ENCODE measurements around the gene TNFRSF11A.

TNFRSF11A gene

GRCh38 chr18:62418258-62418657 is 93.1 kb downstream of the TNFRSF11A start:
- no peak overlapping the region; the same call in 1 of the 2 replicates for H3K4me3 ChIP-seq (ENCODE audit: low read length)
- TF ChIP-seq ZNF274 (IDR thresholded peaks at IDR 0.05; ENCODE audit: low read depth, low read length): no peak

GRCh38 chr18:62420151-62420512 is 95.0 kb downstream of the TNFRSF11A start:
- peak overlapping the region; percentile 51; the same call in 1 of the 2 replicates for H3K4me3 ChIP-seq (ENCODE audit: low read length)
- no peak for TF ChIP-seq ZNF274 (IDR thresholded peaks at IDR 0.05; ENCODE audit: low read depth, low read length)

- peak overlapping the region; percentile 51; the same call in 1 of the 2 replicates for H3K4me3 ChIP-seq (ENCODE audit: low read length)
- no peak for TF ChIP-seq ZNF274 (IDR thresholded peaks at IDR 0.05; ENCODE audit: low read depth, low read length)
Measured at GRCh38 chr18:62420513-62421209, 95.6 kb downstream of the TNFRSF11A start.

GRCh38 chr18:62425465-62426190 is 100.5 kb downstream of the TNFRSF11A start:
- TF ChIP-seq ZNF274 (IDR thresholded peaks at IDR 0.05; ENCODE audit: low read depth, low read length): no peak
- H3K4me3 ChIP-seq (ENCODE audit: low read length): no peak overlapping the region

- H3K4me3 ChIP-seq (ENCODE audit: low read length): no peak overlapping the region
- no peak for TF ChIP-seq ZNF274 (IDR thresholded peaks at IDR 0.05; ENCODE audit: low read depth, low read length)
Measured at GRCh38 chr18:62426191-62426488, 101.0 kb downstream of the TNFRSF11A start.

- H3K4me3 ChIP-seq (ENCODE audit: low read length): no peak overlapping the region
- TF ChIP-seq ZNF274 (IDR thresholded peaks at IDR 0.05; ENCODE audit: low read depth, low read length): no peak
Measured at GRCh38 chr18:62432176-62432575, 107.1 kb downstream of the TNFRSF11A start.

- TF ChIP-seq ZNF274 (IDR thresholded peaks at IDR 0.05; ENCODE audit: low read depth, low read length): no peak
Measured at GRCh38 chr18:62434798-62435197, 109.7 kb downstream of the TNFRSF11A start.

GRCh38 chr18:62435435-62436031 is 110.4 kb downstream of the TNFRSF11A start:
- no peak overlapping the region for H3K4me3 ChIP-seq (ENCODE audit: low read length)
- no peak for TF ChIP-seq ZNF274 (IDR thresholded peaks at IDR 0.05; ENCODE audit: low read depth, low read length)

More at GRCh38 chr18:62434798-62435197, 109.7 kb downstream of the TNFRSF11A start:
- no peak overlapping the region for H3K4me3 ChIP-seq (ENCODE audit: low read length)

- no peak overlapping the region for H3K4me3 ChIP-seq (ENCODE audit: low read length)
- no peak for TF ChIP-seq ZNF274 (IDR thresholded peaks at IDR 0.05; ENCODE audit: low read depth, low read length)
Measured at GRCh38 chr18:62436636-62437234, 111.6 kb downstream of the TNFRSF11A start.

- TF ChIP-seq ZNF274 (IDR thresholded peaks at IDR 0.05; ENCODE audit: low read depth, low read length): no peak
- H3K4me3 ChIP-seq (ENCODE audit: low read length): no peak overlapping the region
Measured at GRCh38 chr18:62437235-62438017, 112.3 kb downstream of the TNFRSF11A start.

- H3K4me3 ChIP-seq (ENCODE audit: low read length): no peak overlapping the region
- no peak for TF ChIP-seq ZNF274 (IDR thresholded peaks at IDR 0.05; ENCODE audit: low read depth, low read length)
Measured at GRCh38 chr18:62438018-62438329, 112.9 kb downstream of the TNFRSF11A start.

GRCh38 chr18:62438402-62438801 is 113.3 kb downstream of the TNFRSF11A start:
- no peak for TF ChIP-seq ZNF274 (IDR thresholded peaks at IDR 0.05; ENCODE audit: low read depth, low read length)
- H3K4me3 ChIP-seq (ENCODE audit: low read length): no peak overlapping the region

GRCh38 chr18:62438866-62439265 is 113.8 kb downstream of the TNFRSF11A start:
- TF ChIP-seq ZNF274 (IDR thresholded peaks at IDR 0.05; ENCODE audit: low read depth, low read length): no peak
- H3K4me3 ChIP-seq (ENCODE audit: low read length): no peak overlapping the region
